Lung (tissue), 12 donors: ENCODE data around the gene NECAB3. TPM values are rescaled to one million over a fixed set of nuclear protein-coding genes. Genes with fewer than 3 reads are reported as not detected.
"Not testable (repeated sequence)": the region's sequence is repeated elsewhere in the genome, so short reads cannot be mapped to it uniquely, and the experiment has no call there.

Source experiments
- ATAC-seq: fragments of 200-7000 bp; cut with Tn5 transposase; one replicate; pipeline ENCODE4 v1.9.1; 2020; ENCODE audit warnings: moderate number of reproducible peaks; ENCODE audit not compliant: insufficient read depth, low FRiP score
- DNase-seq, 3 donors: peaks; one replicate each; pipeline ENCODE4 v3.0.0-alpha.2; 2013 to 2017
- H3K27ac ChIP-seq, 2 donors: one replicate each; pipeline ENCODE4 v1.5.1; 2013; ENCODE audit warnings: mild to moderate bottlenecking in 2 of 2, moderate library complexity in 2 of 2, control low read depth in 1 of 2, inconsistent platforms in 1 of 2, low read depth in 1 of 2, low read length in 1 of 2
- H3K27me3 ChIP-seq, 3 donors: one replicate each; pipeline ENCODE4 v1.5.1; 2013; ENCODE audit warnings: low read length in 2 of 3; ENCODE audit not compliant: control insufficient read depth in 3 of 3, insufficient read depth in 3 of 3
- H3K36me3 ChIP-seq, 4 donors: one replicate each; pipeline ENCODE4 v1.5.1; 2013; ENCODE audit warnings: low read length in 4 of 4, mild to moderate bottlenecking in 1 of 4, moderate library complexity in 1 of 4; ENCODE audit not compliant: control insufficient read depth in 4 of 4, insufficient read depth in 4 of 4
- H3K4me1 ChIP-seq, 5 donors: one replicate each; pipeline ENCODE4 v1.5.1; 2013; ENCODE audit warnings: low read length in 5 of 5, mild to moderate bottlenecking in 2 of 5, moderate library complexity in 1 of 5; ENCODE audit not compliant: control insufficient read depth in 5 of 5, insufficient read depth in 5 of 5
- H3K4me3 ChIP-seq: one replicate; pipeline ENCODE4 v1.5.1; 2013; ENCODE audit warnings: mild to moderate bottlenecking, control low read depth, moderate library complexity
- H3K9ac ChIP-seq, 2 donors: one replicate each; pipeline ENCODE4 v1.5.1; 2013; ENCODE audit warnings: low read length in 2 of 2, control low read depth in 1 of 2; ENCODE audit not compliant: insufficient read depth in 1 of 2
- H3K9me3 ChIP-seq, 4 donors: one replicate each; pipeline ENCODE4 v1.5.1; 2013; ENCODE audit warnings: low read length in 3 of 4, mild to moderate bottlenecking in 1 of 4, moderate library complexity in 1 of 4; ENCODE audit not compliant: control insufficient read depth in 4 of 4, insufficient read depth in 3 of 4
- WGBS, 2 donors: extraction: QIAGEN DNeasy Blood & Tissue Kit; methylation state at CpG; one replicate each; pipeline ENCODE4 v1.1.7; 2013; 5-methylcytosine and 5-hydroxymethylcytosine counted together
- polyA plus RNA-seq, 2 donors: library from polyadenylated mRNA; stranded (reverse); fragments of 200-250 nt; gene quantifications; one replicate each; pipeline ENCODE4 v1.2.1, GENCODE V29; 2013
- total RNA-seq, 2 donors: library from RNA; depleted of rRNA in 1 of 2; stranded (reverse); fragments of >200 nt in 1 of 2; gene quantifications; one replicate each; pipeline ENCODE4 v1.2.1, GENCODE V29; 2014 to 2021
- TF ChIP-seq, protein P1 (sequence below): IDR thresholded peaks from 2 replicates; pipeline ENCODE4 v1.5.1; 2012; ENCODE audit warnings: mild to moderate bottlenecking; ENCODE audit errors: control extremely low read depth, extremely low read depth
- donor health status: control.
- donor health status: control.
- donor health status: Bipolar disorder and iron deficiency.
- donor health status: healthy.
- donor health status: DM: yes; HTN: yes; CAD: no.

NECAB3 gene
- total and polyA plus RNA-seq, 4 donors: 21.2 to 127 (median 72.2) TPM

DNA sequence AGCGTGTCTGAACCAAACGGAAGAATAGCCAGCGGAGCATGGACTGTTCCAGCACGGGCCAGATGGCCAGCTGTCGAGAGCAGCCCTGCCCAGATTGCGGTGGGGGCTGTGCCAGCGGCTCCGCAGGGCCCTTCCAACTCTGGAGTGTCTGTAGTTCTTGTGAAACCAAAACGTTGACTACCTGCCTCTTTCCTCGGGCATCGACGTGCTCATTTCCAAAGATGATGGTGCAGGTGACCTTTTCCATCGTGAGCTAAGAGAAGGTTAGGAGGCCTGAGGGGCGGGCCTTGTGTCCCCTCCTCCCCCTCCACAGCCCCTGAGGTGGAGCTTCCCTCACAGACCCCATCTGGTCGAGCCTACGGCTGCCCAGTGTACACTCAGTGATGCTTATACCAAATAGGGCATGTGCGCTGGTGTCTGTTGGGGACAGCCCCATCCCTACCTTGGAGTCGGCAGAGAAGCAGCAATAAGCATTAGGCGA, 25.0 kb downstream of the NECAB3 start:
- no peak for ATAC-seq
- TF ChIP-seq, protein P1, sequence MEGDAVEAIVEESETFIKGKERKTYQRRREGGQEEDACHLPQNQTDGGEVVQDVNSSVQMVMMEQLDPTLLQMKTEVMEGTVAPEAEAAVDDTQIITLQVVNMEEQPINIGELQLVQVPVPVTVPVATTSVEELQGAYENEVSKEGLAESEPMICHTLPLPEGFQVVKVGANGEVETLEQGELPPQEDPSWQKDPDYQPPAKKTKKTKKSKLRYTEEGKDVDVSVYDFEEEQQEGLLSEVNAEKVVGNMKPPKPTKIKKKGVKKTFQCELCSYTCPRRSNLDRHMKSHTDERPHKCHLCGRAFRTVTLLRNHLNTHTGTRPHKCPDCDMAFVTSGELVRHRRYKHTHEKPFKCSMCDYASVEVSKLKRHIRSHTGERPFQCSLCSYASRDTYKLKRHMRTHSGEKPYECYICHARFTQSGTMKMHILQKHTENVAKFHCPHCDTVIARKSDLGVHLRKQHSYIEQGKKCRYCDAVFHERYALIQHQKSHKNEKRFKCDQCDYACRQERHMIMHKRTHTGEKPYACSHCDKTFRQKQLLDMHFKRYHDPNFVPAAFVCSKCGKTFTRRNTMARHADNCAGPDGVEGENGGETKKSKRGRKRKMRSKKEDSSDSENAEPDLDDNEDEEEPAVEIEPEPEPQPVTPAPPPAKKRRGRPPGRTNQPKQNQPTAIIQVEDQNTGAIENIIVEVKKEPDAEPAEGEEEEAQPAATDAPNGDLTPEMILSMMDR: no peak
- Histone ChIP-seq H3K9me3 (no peaks in the 10 kb centered on the region), H3K36me3 (peaks cover 0 to 27% (median 18%) of the 10 kb centered on the region in 4 donors), H3K4me1 (peaks cover 0 to 28% (median 6%) of the 10 kb centered on the region in 5 donors), H3K27ac (peak overlapping the region in 1 of 2 donors; percentile 2), H3K4me3 (no peak overlapping the region), H3K27me3 (no peaks in the 10 kb centered on the region), H3K9ac (no peak overlapping the region)
- 65 to 79% methylated on average over 19 of the region's 19 CpGs for WGBS, 2 donors
- DNase-seq: peak; percentile 53 to 71 (median 68)

GRCh38 chr20:33648396-33649004, 25.7 kb downstream of the NECAB3 start:
- no peak overlapping the region for H3K9ac ChIP-seq
- H3K4me1 ChIP-seq: peaks cover 0 to 22% (median 4%) of the 10 kb centered on the region in 5 donors
- peaks cover 0 to 32% (median 19%) of the 10 kb centered on the region in 4 donors for H3K36me3 ChIP-seq
- H3K27me3 ChIP-seq: no peaks in the 10 kb centered on the region
- 86 to 92% methylated on average over 14 of the region's 14 CpGs for WGBS, 2 donors
- H3K27ac ChIP-seq: peak overlapping the region in 1 of 2 donors; percentile 4
- DNase-seq (no peak), ATAC-seq (no peak)
- TF ChIP-seq, protein P1: no peak
- no peaks in the 10 kb centered on the region for H3K9me3 ChIP-seq
- no peak overlapping the region for H3K4me3 ChIP-seq

GRCh38 chr20:33647603-33648395, 26.4 kb downstream of the NECAB3 start:
- Histone ChIP-seq H3K9ac (no peak overlapping the region), H3K36me3 (peaks cover 0 to 35% (median 21%) of the 10 kb centered on the region in 4 donors), H3K9me3 (no peaks in the 10 kb centered on the region), H3K4me3 (no peak overlapping the region), H3K27ac (no peak overlapping the region), H3K27me3 (no peaks in the 10 kb centered on the region), H3K4me1 (peaks cover 0 to 16% (median 4%) of the 10 kb centered on the region in 5 donors)
- TF ChIP-seq, protein P1: no peak
- DNase-seq (no peak), ATAC-seq (peak; percentile 30)
- WGBS, 2 donors: 72 to 89% methylated on average over 11 of the region's 11 CpGs

DNA sequence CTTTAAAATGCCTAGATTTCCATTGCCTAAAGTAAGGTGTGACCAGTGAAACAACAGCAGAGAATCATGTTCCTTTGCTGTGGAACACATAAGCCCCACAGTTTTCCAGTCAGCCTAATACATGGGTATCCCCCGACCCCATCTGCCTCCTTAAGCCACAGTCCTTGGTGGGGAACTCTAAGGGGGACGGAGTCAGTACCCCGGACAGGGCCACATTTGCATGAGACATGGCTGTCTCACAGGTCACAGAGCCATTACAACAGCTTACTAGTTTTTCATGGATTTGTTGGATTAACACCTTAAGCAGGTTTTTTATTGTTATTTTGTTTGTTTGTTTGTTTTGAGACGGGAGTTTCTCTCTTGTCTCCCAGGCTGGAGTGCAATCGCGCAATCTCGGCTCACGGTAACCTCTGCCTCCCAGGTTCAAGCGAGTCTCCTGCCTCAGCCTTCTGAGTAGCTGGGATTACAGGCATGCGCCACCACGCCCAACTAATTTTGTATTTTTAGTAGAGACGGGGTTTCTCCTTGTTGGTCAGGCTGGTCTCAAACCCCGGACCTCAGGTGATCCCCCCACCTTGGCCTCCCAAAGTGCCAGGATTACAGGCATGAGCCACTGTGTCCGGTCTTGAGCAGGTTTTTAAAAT, 27.1 kb downstream of the NECAB3 start:
- not testable (repeated sequence) for H3K27ac ChIP-seq, H3K9me3 ChIP-seq, H3K9ac ChIP-seq, H3K27me3 ChIP-seq, ATAC-seq, DNase-seq, H3K4me3 ChIP-seq
- WGBS, 2 donors: 77 to 91% methylated on average over 14 of the region's 14 CpGs
- Histone ChIP-seq H3K36me3 (peaks cover 0 to 37% (median 23%) of the 10 kb centered on the region in 4 donors), H3K4me1 (peaks cover 0 to 16% (median 4%) of the 10 kb centered on the region in 5 donors)
